ENCODE measurements around the gene DCDC1. TPM values are rescaled to one million over a fixed set of nuclear protein-coding genes. Genes with fewer than 3 reads are reported as not detected.

DCDC1 gene
- total RNA-seq, 1 donor from 2014 or later, result not detected

DNA sequence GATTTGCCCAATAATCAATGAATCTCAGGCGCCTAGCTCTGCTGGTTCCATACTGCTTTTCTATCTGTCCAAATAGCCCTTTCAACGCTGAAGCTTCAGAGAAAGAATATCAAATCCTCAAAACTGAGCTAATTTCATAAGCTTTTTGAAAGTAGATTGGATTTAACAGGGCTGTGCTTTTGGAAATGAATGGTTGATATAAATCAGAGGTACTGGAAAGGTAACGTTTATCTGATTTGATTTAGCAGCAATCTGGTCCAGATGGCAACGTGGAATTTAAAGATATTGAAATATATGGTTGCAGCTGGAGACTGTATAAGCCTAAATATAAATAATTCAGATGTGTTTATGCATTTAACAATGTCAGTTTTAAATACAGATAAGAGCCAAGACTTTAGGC, 553.9 kb downstream of the DCDC1 start:
- Mint-ChIP-seq H3K4me3 (no peak overlapping the region), H3K36me3 (ENCODE audit: low read depth) (no peaks in the 10 kb centered on the region), H3K9me3 (no peaks in the 10 kb centered on the region), H3K4me1 (no peaks in the 10 kb centered on the region), H3K27me3 (no peaks in the 10 kb centered on the region), H3K27ac (no peak overlapping the region)
- no peak for DNase-seq
- intact Hi-C loops (cut with micrococcal nuclease), result no loop called here

- no peaks in the 10 kb centered on the region for H3K27me3 Mint-ChIP-seq
- H3K4me3 Mint-ChIP-seq, result no peak overlapping the region
- H3K36me3 Mint-ChIP-seq (ENCODE audit: low read depth), result no peaks in the 10 kb centered on the region
- intact Hi-C loops (cut with micrococcal nuclease), result no loop called here
- H3K9me3 Mint-ChIP-seq, result no peaks in the 10 kb centered on the region
- H3K27ac Mint-ChIP-seq, result no peak overlapping the region
- H3K4me1 Mint-ChIP-seq, result no peaks in the 10 kb centered on the region
- no peak for DNase-seq
Measured at GRCh38 chr11:30814737-30815136, 554.8 kb downstream of the DCDC1 start.

Other genes with a start within 250 kb of the DCDC1 start
- gene DNAJC24, start 121 bp upstream of the DCDC1 start, total RNA-seq, result 15.8 and 19.0 TPM in 2 replicates
- gene IMMP1L, start 139.9 kb upstream of the DCDC1 start, total RNA-seq, result 24.0 and 27.2 TPM in 2 replicates
- 17.4 and 20.6 TPM in 2 replicates for gene ELP4, start 140.0 kb upstream of the DCDC1 start, total RNA-seq

All from activated CD4-positive, alpha-beta T cell treated with anti-CD3 and anti-CD28 coated beads, Interleukin-2, amount 10 ng/mL, durations not matched to agents 24 days and 14 days (primary cell).